DOHH2 (cell line): ENCODE measurements around the gene FBN3.

Experiments used
- EZH2phosphoT487 ChIP-seq: fragments of 200-600 bp; sonication (generic); IDR thresholded peaks from 2 replicates; pipeline ENCODE4 v1.6.1; 2017; ENCODE audit warnings: borderline replicate concordance, mild to moderate bottlenecking, antibody characterized with exemption, low read length, moderate library complexity, mixed read lengths
- TF ChIP-seq, protein P1 (sequence below): fragments of 200-600 bp; sonication (generic); IDR thresholded peaks from one replicate; pipeline ENCODE4 v1.5.1; 2014; ENCODE audit warnings: antibody characterized with exemption, mild to moderate bottlenecking, low read depth, low read length; ENCODE audit not compliant: poor library complexity, severe bottlenecking

- TF ChIP-seq, protein P1, sequence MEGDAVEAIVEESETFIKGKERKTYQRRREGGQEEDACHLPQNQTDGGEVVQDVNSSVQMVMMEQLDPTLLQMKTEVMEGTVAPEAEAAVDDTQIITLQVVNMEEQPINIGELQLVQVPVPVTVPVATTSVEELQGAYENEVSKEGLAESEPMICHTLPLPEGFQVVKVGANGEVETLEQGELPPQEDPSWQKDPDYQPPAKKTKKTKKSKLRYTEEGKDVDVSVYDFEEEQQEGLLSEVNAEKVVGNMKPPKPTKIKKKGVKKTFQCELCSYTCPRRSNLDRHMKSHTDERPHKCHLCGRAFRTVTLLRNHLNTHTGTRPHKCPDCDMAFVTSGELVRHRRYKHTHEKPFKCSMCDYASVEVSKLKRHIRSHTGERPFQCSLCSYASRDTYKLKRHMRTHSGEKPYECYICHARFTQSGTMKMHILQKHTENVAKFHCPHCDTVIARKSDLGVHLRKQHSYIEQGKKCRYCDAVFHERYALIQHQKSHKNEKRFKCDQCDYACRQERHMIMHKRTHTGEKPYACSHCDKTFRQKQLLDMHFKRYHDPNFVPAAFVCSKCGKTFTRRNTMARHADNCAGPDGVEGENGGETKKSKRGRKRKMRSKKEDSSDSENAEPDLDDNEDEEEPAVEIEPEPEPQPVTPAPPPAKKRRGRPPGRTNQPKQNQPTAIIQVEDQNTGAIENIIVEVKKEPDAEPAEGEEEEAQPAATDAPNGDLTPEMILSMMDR, result no peak
- TF ChIP-seq EZH2phosphoT487, result no peak
Measured at GRCh38 chr19:8064911-8065874, 84.2 kb downstream of the FBN3 start.
